ENCODE results near the gene ZNF83. TPM values are rescaled to one million over a fixed set of nuclear protein-coding genes. Genes with fewer than 3 reads are reported as not detected.

ZNF83 gene
- 10 to 100 TPM; 54.8 to 85.4 (median 58.8) TPM for total RNA-seq

GRCh38 chr19:52637718-52638585 lies at the start of gene ZNF83:
ZNF83 (minus strand) TSS chr19:52638355.
- no peak for TF ChIP-seq CTCF (IDR thresholded peaks at IDR 0.05; ENCODE audit: low read depth)

GRCh38 chr19:52687684-52688083 lies 49.5 kb upstream of the ZNF83 start:
- no peak for TF ChIP-seq CTCF (IDR thresholded peaks at IDR 0.05; ENCODE audit: low read depth)

- TF ChIP-seq CTCF (IDR thresholded peaks at IDR 0.05; ENCODE audit: low read depth), result no peak
Observed at GRCh38 chr19:52685811-52686210, 47.7 kb upstream of the ZNF83 start.

GRCh38 chr19:52679598-52679997 lies 41.4 kb upstream of the ZNF83 start:
- TF ChIP-seq CTCF (IDR thresholded peaks at IDR 0.05; ENCODE audit: low read depth), result no peak

- TF ChIP-seq CTCF (IDR thresholded peaks at IDR 0.05; ENCODE audit: low read depth), result no peak
Observed at GRCh38 chr19:52673014-52673413, 34.9 kb upstream of the ZNF83 start.

- no peak for TF ChIP-seq CTCF (IDR thresholded peaks at IDR 0.05; ENCODE audit: low read depth)
Observed at GRCh38 chr19:52670046-52670445, 31.9 kb upstream of the ZNF83 start.

GRCh38 chr19:52669586-52669985 lies 31.4 kb upstream of the ZNF83 start:
- TF ChIP-seq CTCF (IDR thresholded peaks at IDR 0.05; ENCODE audit: low read depth), result no peak

All from subcutaneous adipose tissue (tissue), 4 donors.